HepG2 (cell line): ENCODE results near the gene ANKRD35. TPM values are rescaled to one million over a fixed set of nuclear protein-coding genes. Genes with fewer than 3 reads are reported as not detected.

ENCODE experiments used
- DNMT3B ChIP-seq: conservative IDR thresholded peaks from 2 replicates; pipeline ENCODE4 v1.6.1; 2016; ENCODE audit warnings: missing biosample characterization, control low read depth
- HES4 ChIP-seq: sonication (generic); formaldehyde crosslinking; IDR thresholded peaks from 2 replicates; pipeline ENCODE4 v1.9.0; 2021; ENCODE audit warnings: mild to moderate bottlenecking, missing genetic modification reagents, borderline replicate concordance
- HMG20A ChIP-seq: IDR thresholded peaks from 2 replicates; pipeline ENCODE4 v1.6.1; 2016; ENCODE audit warnings: borderline replicate concordance
- MTF1 ChIP-seq: sonication (generic); formaldehyde crosslinking; IDR thresholded peaks from 2 replicates; pipeline ENCODE4 v1.5.0; 2020; ENCODE audit warnings: missing genetic modification reagents
- PHB2 ChIP-seq: fragments of 450-650 bp; IDR thresholded peaks from 2 replicates; pipeline ENCODE4 v1.6.1; 2018; ENCODE audit not compliant: partially characterized antibody
- PHF21A ChIP-seq: sonication (generic); formaldehyde crosslinking; IDR thresholded peaks from 2 replicates; pipeline ENCODE4 v1.5.0; 2020; ENCODE audit warnings: mild to moderate bottlenecking, missing genetic modification reagents
- REXO4 ChIP-seq: sonication (generic); formaldehyde crosslinking; IDR thresholded peaks from 2 replicates; pipeline ENCODE4 v1.8.0; 2022; ENCODE audit warnings: missing genetic modification reagents, mild to moderate bottlenecking, borderline replicate concordance
- SNAPC2 ChIP-seq: sonication (generic); formaldehyde crosslinking; IDR thresholded peaks from 2 replicates; pipeline ENCODE4 v1.8.1; 2022; ENCODE audit warnings: mild to moderate bottlenecking, missing genetic modification reagents
- TBX2 ChIP-seq: sonication (generic); formaldehyde crosslinking; IDR thresholded peaks from 2 replicates; pipeline ENCODE4 v1.5.0; 2020; ENCODE audit warnings: missing genetic modification reagents, mild to moderate bottlenecking, borderline replicate concordance
- ZNF20 ChIP-seq: sonication (generic); formaldehyde crosslinking; IDR thresholded peaks from 2 replicates; pipeline ENCODE4 v1.4.0; 2020; ENCODE audit warnings: mild to moderate bottlenecking, moderate library complexity, missing genetic modification reagents
- ZNF263 ChIP-seq: sonication (generic); formaldehyde crosslinking; IDR thresholded peaks from 2 replicates; pipeline ENCODE4 v1.4.0; 2020; ENCODE audit warnings: missing genetic modification reagents
- ZNF652 ChIP-seq: IDR thresholded peaks from 2 replicates; pipeline ENCODE4 v1.6.1; 2016; ENCODE audit warnings: low read depth, borderline replicate concordance
- ZNF703 ChIP-seq: sonication (generic); formaldehyde crosslinking; IDR thresholded peaks from 2 replicates; pipeline ENCODE4 v1.5.1; 2020; ENCODE audit warnings: missing genetic modification reagents, mild to moderate bottlenecking, moderate library complexity, borderline replicate concordance
- polyA plus RNA-seq, 8 experiments: library from polyadenylated mRNA; depleted of rRNA in 3 of 8; stranded (reverse) in 7 of 8; unstranded in 1 of 8; fragments of >200 nt; fragmentation: Illumina TruSeq in 4 of 8; extraction: Trizol in 4 of 8; gene quantifications; 2 replicates each; pipeline versions ENCODE4 v1.2.1 to v1.2.3, GENCODE V29; 2011 to 2016; ENCODE audit warnings: low read depth in 4 of 8, missing spikeins in 1 of 8, mixed read lengths in 1 of 8; ENCODE audit not compliant: insufficient read depth in 1 of 8
- total RNA-seq, 5 experiments: library from RNA; depleted of rRNA; stranded (reverse); fragments of >200 nt; fragmentation: Illumina TruSeq; extraction: Trizol; gene quantifications; 2 replicates each; pipeline ENCODE4 v1.2.3, GENCODE V29; 2016; ENCODE audit warnings: low read depth in 1 of 5
- TF ChIP-seq, protein P1 (sequence below): sonication (generic); formaldehyde crosslinking; IDR thresholded peaks from 2 replicates; pipeline ENCODE4 v1.8.0; 2022; ENCODE audit warnings: missing genetic modification reagents, mild to moderate bottlenecking, borderline replicate concordance
- TF ChIP-seq, protein P2 (sequence below): sonication (generic); formaldehyde crosslinking; IDR thresholded peaks from 2 replicates; pipeline ENCODE4 v1.4.0; 2020; ENCODE audit warnings: missing genetic modification reagents, borderline replicate concordance
- TF ChIP-seq, protein P3 (sequence below): sonication (generic); formaldehyde crosslinking; IDR thresholded peaks from 2 replicates; pipeline ENCODE4 v1.4.0; 2020; ENCODE audit warnings: missing genetic modification reagents
- TF ChIP-seq, protein P4 (sequence below): sonication (generic); formaldehyde crosslinking; IDR thresholded peaks from one replicate; pipeline ENCODE4 v1.5.1; 2020; ENCODE audit warnings: mild to moderate bottlenecking, missing genetic modification reagents; ENCODE audit errors: not compliant biosample characterization

The ANKRD35 gene
- total and polyA plus RNA-seq, 2 of the 13 experiments (the other 11 are each of a cell fraction or from before 2014, with no cell fraction given), result 0.02 TPM; not detected in 1

DNA sequence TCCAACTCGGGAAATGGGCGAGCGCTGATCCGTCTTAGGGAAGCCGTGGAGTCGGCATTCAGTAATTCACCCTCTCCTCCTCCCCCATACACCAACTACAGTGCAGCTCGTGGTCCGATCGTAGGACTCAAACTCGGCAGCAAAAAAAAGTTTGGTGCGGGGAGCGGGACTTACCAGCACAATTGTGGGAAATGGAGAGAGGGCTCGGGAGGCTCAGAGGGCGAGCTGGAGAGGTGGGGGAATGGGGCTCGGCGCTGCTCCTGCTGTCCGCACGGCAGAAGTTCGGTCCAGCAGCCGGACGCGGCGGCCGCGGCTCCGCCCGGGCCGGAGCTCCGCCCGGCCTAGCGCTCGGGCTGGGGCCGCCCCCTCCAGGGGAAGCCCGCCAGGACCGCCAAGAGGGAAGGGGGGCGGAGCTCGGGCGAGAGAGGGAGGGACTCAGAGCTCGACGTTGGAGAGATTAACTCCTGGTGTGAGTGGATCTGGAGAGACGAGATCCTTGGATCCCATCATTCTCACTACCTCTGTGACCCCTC lies 26.1 kb downstream of the ANKRD35 start (continued):
- TF ChIP-seq HES4 (peak; percentile 7; the same call in 1 of the 2 replicates), REXO4 (CRISPR knock-in tag) (no peak), PHF21A (CRISPR knock-in tag) (no peak), HMG20A (no peak), TBX2 (CRISPR knock-in tag) (0 out of 2 replicates have a peak, but pooled peaks have one; percentile 39), DNMT3B (no peak), ZNF263 (no peak), PHB2 (no peak), ZNF20 (CRISPR knock-in tag) (no peak), ZNF652 (CRISPR knock-in tag) (peak; percentile 86), MTF1 (CRISPR knock-in tag) (no peak), ZNF703 (CRISPR knock-in tag) (no peak), SNAPC2 (CRISPR knock-in tag) (no peak)
- TF ChIP-seq, protein P1, sequence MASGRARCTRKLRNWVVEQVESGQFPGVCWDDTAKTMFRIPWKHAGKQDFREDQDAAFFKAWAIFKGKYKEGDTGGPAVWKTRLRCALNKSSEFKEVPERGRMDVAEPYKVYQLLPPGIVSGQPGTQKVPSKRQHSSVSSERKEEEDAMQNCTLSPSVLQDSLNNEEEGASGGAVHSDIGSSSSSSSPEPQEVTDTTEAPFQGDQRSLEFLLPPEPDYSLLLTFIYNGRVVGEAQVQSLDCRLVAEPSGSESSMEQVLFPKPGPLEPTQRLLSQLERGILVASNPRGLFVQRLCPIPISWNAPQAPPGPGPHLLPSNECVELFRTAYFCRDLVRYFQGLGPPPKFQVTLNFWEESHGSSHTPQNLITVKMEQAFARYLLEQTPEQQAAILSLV (CRISPR knock-in tag), result 0 out of 2 replicates have a peak, but pooled peaks have one; percentile 19
- TF ChIP-seq, protein P2, sequence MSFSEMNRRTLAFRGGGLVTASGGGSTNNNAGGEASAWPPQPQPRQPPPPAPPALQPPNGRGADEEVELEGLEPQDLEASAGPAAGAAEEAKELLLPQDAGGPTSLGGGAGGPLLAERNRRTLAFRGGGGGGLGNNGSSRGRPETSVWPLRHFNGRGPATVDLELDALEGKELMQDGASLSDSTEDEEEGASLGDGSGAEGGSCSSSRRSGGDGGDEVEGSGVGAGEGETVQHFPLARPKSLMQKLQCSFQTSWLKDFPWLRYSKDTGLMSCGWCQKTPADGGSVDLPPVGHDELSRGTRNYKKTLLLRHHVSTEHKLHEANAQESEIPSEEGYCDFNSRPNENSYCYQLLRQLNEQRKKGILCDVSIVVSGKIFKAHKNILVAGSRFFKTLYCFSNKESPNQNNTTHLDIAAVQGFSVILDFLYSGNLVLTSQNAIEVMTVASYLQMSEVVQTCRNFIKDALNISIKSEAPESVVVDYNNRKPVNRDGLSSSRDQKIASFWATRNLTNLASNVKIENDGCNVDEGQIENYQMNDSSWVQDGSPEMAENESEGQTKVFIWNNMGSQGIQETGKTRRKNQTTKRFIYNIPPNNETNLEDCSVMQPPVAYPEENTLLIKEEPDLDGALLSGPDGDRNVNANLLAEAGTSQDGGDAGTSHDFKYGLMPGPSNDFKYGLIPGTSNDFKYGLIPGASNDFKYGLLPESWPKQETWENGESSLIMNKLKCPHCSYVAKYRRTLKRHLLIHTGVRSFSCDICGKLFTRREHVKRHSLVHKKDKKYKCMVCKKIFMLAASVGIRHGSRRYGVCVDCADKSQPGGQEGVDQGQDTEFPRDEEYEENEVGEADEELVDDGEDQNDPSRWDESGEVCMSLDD (CRISPR knock-in tag), result no peak
- TF ChIP-seq, protein P3, sequence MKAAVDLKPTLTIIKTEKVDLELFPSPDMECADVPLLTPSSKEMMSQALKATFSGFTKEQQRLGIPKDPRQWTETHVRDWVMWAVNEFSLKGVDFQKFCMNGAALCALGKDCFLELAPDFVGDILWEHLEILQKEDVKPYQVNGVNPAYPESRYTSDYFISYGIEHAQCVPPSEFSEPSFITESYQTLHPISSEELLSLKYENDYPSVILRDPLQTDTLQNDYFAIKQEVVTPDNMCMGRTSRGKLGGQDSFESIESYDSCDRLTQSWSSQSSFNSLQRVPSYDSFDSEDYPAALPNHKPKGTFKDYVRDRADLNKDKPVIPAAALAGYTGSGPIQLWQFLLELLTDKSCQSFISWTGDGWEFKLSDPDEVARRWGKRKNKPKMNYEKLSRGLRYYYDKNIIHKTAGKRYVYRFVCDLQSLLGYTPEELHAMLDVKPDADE (CRISPR knock-in tag), result no peak
- TF ChIP-seq, protein P4, sequence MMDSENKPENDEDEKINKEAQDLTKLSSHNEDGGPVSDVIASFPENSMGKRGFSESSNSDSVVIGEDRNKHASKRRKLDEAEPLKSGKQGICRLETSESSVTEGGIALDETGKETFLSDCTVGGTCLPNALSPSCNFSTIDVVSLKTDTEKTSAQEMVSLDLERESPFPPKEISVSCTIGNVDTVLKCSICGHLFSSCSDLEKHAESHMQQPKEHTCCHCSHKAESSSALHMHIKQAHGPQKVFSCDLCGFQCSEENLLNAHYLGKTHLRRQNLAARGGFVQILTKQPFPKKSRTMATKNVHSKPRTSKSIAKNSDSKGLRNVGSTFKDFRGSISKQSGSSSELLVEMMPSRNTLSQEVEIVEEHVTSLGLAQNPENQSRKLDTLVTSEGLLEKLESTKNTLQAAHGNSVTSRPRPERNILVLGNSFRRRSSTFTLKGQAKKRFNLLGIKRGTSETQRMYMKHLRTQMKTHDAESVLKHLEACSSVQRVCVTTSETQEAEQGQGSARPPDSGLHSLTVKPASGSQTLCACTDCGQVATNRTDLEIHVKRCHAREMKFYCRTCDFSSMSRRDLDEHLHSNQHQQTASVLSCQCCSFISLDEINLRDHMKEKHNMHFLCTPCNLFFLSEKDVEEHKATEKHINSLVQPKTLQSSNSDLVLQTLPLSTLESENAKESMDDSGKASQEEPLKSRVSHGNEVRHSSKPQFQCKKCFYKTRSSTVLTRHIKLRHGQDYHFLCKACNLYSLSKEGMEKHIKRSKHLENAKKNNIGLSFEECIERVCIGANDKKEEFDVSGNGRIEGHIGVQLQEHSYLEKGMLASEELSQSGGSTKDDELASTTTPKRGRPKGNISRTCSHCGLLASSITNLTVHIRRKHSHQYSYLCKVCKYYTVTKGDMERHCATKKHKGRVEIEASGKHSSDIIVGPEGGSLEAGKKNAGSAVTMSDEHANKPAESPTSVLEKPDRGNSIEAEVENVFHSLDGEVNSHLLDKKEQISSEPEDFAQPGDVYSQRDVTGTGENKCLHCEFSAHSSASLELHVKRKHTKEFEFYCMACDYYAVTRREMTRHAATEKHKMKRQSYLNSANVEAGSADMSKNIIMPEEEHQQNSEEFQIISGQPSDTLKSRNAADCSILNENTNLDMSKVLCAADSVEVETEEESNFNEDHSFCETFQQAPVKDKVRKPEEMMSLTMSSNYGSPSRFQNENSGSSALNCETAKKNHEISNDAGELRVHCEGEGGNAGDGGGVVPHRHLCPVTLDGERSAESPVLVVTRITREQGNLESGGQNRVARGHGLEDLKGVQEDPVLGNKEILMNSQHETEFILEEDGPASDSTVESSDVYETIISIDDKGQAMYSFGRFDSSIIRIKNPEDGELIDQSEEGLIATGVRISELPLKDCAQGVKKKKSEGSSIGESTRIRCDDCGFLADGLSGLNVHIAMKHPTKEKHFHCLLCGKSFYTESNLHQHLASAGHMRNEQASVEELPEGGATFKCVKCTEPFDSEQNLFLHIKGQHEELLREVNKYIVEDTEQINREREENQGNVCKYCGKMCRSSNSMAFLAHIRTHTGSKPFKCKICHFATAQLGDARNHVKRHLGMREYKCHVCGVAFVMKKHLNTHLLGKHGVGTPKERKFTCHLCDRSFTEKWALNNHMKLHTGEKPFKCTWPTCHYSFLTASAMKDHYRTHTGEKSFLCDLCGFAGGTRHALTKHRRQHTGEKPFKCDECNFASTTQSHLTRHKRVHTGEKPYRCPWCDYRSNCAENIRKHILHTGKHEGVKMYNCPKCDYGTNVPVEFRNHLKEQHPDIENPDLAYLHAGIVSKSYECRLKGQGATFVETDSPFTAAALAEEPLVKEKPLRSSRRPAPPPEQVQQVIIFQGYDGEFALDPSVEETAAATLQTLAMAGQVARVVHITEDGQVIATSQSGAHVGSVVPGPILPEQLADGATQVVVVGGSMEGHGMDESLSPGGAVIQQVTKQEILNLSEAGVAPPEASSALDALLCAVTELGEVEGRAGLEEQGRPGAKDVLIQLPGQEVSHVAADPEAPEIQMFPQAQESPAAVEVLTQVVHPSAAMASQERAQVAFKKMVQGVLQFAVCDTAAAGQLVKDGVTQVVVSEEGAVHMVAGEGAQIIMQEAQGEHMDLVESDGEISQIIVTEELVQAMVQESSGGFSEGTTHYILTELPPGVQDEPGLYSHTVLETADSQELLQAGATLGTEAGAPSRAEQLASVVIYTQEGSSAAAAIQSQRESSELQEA (CRISPR knock-in tag), result no peak
